Stimulated activated CD4-positive, alpha-beta T cell treated with anti-CD3 and anti-CD28 coated beads, Interleukin-2, amount 100 ng/mL, for 48 hours (primary cell): Measurements from ENCODE around the gene SCLY.

Experiments
- DNase-seq, 2 donors: peaks; one replicate each; pipeline ENCODE4 v3.0.0-alpha.2; 2020

SCLY gene

DNA sequence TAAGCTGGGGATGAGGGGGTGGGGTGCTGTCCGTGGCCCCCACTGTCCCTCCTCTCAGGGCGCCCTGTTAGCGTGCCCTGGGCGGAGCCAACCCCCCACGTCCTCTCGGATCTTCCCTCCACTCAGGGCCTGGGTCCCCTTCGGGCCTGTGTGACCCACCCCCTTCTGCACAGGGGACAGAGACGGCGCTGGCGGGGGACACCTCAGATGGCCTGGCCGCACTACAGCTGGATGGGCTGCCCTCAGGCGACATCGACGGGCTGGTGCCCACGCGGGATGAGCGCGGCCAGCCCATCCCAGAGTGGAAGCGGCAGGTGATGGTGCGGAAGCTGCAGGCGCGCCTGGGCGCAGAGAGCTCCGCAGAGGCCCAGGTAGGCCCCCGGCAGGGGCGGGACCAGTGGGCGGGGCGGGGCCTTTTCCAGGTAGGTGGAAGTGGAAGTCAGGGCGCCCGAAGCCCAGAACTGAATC lies 67.8 kb downstream of the SCLY start:
- DNase-seq: no peak

DNA sequence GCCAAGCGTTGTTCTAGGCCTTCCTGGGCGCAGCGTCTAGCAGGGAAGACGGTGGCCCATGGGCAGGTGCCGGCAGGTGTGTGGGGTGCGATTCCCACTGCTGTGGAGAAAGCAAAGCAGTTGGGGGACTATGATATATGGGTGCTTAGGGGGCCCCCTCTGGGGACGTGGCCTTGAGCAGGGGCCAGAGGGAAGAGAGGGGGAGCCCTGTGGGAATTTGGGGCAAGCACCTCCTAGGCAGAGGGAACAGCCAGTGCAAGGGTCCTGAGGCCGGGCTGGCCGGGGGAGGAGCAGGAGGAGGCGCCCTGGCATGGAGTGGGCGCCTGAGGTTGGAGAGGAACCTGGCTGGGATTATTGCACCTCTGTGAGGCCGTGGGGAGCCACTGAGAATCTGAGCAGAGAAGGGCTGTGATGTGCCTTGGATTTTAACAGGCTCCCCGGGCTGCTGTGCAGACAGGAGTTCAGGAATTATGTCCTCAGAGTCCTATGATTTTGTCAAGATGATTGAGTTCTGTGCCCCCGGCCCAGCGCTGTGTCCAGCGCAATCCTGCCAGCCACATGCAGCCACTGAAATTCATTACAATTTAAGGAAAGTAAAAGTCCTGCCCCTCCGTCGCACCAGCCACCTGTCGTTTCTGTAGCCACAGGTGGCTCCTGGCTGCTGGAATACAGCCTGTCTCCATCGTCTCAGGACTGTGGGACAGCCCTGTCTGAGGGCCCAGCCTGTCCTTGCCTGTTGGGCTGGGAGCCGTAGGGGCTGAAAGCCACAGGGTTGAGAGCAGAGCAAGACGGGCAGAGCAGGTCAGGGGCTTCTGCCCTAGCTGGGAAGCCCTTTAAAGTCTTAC lies 68.6 kb downstream of the SCLY start:
- DNase-seq: no peak

DNA sequence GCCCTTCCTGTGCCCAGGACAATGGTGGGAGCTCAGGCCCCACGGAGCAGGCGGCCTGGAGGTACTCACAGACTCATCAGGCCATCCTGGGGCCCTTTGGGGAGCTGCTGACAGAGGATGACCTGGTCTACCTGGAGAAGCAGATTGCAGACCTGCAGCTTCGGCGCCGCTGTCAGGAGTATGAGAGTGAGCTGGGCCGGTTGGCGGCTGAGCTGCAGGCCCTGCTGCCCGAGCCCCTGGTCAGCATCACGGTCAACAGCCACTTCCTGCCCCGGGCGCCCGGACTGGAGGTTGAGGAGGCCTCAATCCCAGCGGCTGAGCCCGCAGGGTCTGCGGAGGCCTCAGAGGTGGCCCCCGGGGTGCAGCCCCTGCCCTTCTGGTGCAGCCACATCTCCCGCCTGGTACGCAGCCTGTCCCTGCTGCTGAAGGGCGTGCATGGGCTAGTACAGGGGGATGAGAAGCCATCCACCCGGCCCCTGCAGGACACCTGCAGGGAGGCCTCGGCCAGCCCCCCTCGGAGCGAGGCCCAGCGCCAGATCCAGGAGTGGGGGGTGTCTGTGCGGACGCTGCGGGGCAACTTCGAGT lies 69.4 kb downstream of the SCLY start:
- DNase-seq: no peak

DNA sequence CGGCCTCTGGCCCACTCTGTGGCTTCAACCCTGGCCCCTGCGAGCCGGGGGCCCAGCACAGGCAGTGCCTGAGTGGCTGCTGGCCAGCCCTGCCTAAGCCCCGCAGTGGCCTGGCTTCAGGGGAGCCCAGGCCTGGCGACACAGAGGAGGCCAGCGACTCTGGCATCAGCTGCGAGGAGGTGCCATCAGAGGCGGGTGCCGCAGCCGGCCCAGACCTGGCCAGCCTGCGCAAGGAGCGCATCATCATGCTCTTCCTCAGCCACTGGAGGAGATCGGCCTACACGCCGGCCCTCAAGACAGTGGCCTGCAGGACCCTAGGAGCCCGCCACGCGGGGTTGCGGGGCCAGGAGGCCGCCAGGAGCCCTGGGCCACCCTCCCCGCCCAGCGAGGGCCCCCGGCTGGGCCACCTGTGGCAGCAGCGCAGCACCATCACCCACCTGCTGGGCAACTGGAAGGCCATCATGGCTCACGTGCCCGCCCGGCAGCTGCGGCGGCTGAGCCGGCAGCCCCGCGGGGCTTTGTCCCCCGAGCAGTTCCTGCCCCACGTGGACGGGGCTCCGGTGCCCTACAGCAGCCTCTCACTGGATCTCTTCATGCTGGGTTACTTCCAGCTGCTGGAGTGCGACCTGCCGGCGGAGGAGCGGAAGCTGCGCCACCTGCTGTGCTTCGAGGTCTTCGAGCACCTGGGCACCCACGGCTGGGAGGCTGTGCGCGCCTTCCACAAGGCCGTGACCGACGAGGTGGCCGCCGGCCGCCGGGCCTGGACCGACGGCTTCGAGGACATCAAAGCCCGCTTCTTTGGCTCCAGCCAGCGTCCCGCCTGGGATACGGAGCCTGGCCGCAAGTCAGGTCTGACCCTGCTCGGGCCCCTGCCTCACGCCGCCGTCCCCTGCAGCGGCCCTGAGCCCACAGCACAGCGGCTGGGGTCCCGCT lies 70.2 kb downstream of the SCLY start:
- DNase-seq: no peak

DNA sequence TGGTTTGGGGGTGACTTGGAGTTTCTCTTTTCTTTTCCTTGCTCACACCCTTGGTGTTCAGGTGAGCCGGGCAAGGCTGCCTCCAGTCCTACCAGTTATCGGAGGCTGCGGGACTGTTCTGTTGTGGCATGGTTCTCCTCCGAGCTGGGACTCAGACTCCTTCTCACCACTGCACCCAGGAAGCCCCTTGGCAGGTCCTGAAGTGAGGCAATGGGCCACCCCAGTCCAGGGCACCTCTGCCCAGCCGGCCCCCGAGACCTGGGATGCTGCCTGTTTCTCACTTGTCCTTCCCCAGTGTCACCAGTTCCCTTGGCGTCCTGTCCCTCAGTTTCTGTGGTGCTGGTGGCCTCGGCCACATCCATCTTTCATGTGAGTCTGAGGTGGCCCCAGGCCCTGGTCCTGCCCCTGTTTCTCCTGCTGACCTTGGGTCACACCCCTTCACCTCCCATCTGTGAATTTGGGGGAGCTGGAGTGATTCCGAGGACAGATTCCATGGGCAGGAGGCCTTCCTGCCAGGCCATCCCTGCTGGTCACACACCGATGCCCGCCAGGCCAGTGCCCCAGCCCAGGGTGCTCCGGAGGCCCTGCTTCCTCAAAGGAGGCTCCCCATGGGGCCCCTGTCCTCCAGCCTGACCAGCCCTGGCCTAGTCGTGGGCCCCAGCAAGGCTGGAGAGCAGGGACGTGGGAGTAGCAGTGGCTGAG lies 71.1 kb downstream of the SCLY start:
- no peak for DNase-seq

DNA sequence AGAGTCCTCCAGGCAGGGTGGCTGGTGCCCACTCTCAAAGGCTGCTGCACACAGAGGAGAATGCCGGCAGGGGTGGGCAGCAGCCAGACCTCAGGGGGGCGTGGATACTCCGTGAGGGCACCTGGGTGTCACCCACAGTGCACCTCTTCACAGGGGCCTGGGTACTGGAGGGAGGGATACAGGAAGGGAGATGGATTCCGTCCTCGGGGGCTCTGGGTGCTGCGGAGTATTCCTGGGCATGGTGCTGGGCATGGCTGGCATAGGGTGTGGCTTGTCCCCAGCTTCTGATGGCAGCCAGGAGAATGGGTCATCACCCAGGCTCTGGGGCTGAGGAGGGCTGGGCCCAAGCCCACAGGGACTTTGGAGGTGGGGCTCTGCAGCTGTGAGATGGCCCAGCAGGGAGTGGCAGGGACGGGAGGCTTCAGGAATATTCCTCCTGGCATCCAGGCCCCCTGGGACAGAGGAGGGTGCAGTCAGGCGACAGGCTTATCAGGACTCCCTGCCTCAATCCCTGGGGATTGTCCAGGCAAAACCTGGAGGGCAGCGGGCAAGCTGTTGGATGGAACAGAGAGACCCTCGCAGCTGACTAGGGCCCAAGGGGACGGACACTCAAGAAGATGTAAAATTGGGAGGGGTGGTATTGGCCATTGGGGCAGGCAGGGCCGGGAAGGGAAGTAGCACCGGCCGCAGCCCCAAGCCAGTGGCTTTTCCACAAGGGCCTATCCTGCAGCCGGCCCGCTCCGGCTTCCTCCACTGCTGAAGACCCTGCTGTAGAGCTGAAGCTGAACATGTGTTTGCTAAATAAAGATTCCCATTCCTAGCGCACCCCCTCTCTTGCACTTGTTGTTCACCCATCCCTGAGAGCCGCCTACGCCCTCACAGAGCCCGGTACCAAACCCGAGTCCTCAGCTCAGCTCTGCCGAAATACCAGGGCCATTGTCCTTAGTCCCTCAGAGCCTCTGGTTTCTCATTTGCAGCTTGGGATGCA lies 72.0 kb downstream of the SCLY start:
- DNase-seq: no peak

DNA sequence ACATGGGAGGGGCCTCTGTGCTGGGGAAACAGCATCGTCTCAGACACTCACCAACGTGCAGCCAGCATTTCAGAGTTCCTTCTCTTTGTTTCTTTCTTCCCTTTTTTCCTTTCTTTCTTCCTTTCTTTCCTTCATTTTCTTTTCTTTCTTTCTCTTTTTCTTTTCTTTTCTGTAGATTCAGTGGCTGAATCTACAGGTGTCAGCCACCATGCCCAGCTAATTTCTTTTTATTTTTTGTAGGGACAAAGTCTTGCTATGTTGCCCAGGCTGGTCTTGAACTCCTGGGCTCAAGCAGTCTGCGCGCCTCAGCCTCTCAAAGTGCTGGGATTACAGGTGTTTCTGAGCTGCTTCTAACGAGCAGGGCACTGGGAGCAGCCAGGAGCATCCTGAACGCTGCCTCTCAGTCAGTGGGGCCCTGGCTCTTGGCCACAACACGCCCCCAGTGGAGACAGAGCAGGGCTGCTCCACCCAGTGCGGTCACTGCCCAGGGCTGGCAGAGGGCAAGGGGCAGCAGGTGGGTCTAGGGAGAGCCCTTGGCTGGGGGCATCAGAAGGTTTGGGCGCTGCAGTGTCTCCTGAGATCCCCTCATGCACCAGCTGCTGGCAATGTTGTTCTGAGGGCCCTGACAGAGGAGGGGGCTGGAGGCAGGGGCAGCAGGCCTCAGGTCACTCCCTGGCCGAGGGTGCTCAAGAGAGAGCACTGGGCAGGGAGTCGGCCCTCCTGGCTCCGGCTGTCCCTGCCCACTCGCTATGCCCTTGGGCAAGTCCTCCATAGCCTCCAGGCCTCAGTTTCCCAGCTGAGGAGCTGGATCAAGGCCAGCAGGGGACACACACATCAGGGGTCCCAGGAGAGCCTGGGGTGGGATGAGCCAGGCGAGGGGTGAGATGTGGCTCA lies 72.9 kb downstream of the SCLY start:
- no peak for DNase-seq

DNA sequence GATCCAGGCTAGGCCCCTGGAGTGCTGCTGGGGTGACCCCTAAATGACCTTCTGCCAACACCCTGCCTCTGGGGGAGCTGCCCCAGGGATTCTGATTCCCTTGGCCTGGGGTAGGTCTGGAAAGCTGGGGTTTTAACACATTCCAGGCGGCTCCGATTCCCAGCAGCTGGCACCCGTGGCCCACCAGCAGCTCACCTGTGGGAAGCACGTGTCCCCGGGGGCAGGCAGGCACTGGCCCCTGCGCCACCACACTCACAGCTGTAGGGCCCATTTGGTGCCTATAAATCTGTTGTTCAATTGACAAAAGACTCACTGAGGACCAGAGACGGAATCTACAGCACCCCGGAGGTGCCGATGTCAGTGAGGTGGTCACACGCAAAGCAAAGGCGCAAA lies 73.6 kb downstream of the SCLY start:
- DNase-seq: no peak

DNA sequence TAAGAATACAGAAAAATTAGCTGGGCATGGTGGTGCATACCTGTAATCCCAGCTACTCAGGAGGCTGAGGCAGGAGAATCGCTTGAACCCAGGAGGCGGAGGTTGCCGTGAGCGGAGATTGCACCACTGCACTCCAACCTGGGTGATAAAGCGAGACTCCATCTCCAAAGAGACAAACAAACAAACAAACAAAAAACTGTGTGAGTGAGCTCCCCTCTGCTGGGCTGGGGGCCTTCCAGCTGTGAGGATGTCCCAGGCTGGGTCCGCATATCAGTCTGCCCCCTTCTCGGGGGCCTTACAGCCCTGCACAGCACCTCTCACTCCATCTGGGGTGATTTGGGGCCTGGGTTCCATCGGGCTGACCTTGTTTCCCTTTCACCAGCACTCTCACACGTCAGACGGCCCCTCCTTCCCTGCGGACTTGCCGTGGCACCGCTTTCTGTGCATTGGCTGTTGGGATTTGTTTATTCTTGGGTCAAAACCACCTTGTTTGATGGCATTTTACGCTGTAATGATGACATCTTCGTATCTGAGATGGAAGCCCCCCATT lies 74.9 kb downstream of the SCLY start:
- DNase-seq: no peak

DNA sequence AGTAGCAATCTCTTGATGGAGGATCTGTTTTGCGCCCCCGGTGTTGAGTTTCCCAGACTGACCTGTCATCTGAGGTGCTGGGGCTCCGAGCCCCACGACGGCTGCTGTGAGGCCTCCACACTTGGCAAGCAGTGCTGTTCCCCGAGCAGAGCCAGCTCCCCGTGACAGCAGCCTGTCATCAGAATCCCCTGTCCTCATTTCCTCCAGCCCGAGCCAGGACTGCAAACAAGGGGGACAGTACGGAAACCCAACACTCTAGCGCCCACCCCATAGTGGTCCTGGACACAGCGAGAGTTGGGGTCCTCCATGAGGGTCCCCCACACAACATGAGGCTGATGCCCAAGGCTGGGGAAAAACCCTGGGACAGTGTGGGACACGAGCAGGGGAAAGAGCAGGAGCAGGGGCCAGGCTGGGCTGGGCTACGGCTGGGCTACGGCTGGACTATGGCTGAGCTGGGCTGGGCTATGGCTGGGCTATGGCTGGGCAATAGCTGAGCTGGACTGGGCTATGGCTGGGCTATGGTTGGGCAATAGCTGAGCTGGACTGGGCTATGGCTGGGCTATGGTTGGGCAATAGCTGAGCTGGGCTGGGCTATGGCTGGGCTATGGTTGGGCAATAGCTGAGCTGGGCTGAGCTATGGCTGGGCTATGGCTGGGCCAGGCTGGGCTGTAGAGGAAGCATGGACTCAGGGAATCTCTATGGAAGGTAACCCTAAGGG lies 76.2 kb downstream of the SCLY start:
- DNase-seq: no peak

DNA sequence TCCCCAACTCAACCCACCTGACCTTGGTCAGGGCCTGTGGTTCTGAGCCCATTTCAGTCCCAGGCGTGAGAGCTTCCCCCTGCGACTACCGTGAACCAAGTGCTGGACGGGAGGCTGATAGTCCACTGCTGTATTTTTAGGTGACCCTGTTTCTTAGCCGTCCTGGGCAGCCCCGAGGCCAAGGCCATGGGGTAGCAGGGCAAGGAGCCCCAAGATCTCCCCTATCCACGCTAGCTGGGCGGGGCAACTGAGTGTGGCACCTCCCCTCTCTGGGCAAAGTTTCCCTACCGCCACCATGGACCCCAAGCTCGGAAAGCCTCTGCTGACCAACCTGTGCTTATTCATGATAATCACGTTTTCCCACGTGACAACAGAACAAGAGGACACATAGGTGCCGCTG lies 77.1 kb downstream of the SCLY start:
- DNase-seq: no peak

DNA sequence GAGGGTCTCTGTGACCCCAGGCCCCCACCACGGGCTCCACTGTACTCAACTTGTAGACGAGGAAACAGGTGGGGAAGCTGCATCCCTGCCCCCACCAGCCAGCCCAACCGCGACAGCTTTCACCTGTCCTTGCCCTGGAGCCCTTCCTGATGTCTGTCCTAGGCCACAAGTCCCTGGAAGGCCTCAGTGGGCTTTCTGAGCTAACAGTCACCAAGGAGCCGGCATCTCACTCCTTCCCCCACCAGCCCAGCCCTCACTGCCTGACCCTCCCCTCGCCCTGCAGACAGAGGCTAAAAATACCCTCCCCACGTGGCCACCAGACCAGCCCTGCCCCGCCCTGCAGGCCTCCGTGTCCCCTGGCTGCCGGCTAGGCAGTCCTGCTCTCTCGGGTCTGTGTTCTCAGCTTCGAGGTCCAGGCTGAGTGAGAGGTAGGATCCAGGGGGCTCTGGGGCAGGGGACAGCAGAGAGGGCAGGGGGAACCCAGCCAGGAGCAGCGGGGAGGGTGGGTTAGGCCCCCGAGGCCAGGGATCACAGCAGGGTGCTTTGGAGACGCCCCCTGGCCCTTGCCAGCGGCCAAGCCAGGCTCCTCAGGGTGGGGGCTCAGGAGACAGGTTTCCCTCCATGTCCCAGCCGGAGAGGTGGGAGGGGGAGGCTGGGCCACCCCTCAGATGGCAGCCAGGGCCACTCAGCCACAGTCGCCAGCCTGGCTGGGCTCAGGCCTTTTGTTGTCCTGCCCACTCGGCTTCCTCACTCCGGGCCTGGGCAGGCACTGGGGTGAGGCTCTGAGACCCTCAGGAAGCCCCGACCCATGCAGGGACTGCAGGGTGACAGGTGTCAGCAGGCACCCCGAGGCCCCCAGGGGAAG lies 77.8 kb downstream of the SCLY start, which contains the start of gene KLHL30:
Gene KLHL30 (plus strand): TSS at position 338 of the 865 bp plus-strand sequence. CDS start 2,087 bp downstream, outside the sequence.
- no peak for DNase-seq

DNA sequence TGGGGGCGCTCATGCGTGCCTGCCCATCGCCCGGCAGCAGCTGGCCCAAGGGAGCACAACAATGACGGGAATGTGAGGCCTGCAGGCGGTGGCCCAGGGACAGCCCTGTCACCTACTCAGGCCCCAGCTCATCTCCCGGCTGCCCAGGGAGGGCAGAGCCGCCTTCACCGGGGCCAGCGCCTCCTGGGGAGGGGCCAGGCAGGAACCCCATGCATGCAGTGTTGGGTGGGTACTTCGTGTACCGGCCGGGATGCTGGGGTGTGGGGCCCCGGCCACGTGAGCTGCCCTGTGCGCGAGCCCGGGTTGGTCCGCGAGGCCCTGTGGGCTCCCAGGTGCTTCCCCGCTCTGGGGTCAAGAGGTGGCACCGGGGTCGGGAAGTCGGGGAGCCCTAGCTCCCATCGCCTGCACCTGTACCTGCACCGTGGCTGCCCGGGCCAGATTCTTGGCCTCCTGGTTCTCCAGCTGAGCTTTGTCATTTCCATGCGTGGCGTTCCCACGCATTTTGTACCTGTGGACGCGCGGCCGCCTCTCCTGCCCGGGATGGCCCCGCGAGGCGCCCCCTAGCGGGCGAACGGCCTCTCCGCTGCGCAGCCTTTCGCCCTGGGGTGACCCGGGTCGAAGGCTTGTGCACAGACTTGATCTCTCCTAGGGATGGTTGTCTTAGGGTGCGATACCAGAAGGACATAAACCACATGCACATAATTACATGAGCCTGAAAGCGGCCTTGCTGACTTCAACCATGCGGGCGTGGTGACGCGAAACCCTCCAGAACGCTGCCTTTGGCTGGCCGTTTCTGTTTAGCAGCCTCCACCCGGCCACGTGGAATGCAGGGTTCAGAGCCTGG lies 78.6 kb downstream of the SCLY start:
- peak; percentile 25 to 54 for DNase-seq

DNA sequence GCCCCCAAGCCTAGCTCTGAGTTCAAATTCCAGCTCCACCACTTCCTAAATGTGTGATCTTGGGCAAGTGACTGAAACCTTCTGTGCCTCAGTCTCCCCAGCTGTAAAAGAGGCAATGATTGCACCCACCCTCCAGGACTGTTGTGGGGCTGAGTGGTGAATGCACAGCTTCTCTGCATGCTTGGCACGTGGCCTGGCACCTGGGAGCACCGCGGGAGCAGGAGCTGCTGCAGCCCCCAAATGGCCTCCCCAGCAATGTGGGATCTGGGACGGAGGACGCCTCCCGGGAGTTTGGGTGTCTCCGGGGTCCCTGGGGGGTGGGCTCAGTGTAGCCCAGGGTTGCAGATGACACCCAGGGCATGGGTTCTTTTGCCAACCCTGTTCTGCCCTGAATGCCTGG lies 79.2 kb downstream of the SCLY start:
- DNase-seq: no peak

DNA sequence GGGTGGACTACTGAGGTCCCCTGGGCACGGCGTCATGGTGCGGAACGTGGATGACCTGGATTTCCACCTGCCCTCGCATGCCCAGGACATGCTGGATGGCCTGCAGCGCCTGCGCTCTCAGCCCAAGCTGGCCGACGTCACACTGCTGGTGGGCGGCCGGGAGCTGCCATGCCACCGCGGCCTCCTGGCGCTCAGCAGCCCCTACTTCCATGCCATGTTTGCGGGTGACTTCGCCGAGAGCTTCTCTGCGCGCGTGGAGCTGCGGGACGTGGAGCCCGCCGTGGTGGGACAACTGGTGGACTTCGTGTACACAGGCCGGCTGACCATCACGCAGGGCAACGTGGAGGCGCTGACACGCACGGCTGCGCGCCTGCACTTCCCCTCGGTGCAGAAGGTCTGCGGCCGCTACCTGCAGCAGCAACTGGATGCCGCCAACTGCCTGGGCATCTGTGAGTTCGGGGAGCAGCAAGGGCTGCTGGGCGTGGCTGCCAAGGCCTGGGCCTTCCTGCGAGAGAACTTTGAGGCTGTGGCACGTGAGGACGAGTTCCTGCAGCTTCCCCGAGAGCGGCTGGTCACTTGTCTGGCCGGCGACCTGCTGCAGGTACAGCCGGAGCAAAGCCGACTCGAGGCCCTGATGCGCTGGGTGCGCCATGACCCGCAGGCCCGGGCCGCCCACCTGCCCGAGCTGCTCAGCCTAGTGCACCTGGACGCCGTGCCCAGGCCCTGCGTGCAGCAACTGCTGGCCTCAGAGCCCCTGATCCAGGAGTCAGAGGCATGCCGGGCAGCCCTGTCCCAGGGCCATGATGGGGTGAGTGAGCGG lies 80.1 kb downstream of the SCLY start:
- no peak for DNase-seq
